H1 (cell line): Measurements from ENCODE around the gene SERAC1. TPM values are rescaled to one million over a fixed set of nuclear protein-coding genes. Genes with fewer than 3 reads are reported as not detected.

Experiments used
- BCL11A ChIP-seq, 2 experiments: IDR thresholded peaks; one replicate each; pipeline ENCODE4 v1.6.1; 2011; ENCODE audit warnings: low read depth in 2 of 2, low read length in 2 of 2, mild to moderate bottlenecking in 2 of 2
- CEBPB ChIP-seq: IDR thresholded peaks from 2 replicates; pipeline ENCODE4 v1.6.1; 2012; ENCODE audit warnings: low read depth, low read length
- FOSL1 ChIP-seq: IDR thresholded peaks from 2 replicates; pipeline ENCODE4 v1.6.1; 2011; ENCODE audit warnings: mild to moderate bottlenecking, low read depth, low read length, moderate library complexity; ENCODE audit not compliant: insufficient read depth
- HDAC2 ChIP-seq, 2 experiments: fragments of 300-600 bp in 1 of 2; sonication (generic) in 1 of 2; IDR thresholded peaks; 2 replicates each; pipeline ENCODE4 v1.6.1; 2011 to 2012; ENCODE audit warnings: low read depth in 2 of 2, low read length in 2 of 2, mild to moderate bottlenecking in 2 of 2, moderate library complexity in 2 of 2, borderline replicate concordance in 1 of 2, inconsistent platforms in 1 of 2
- RFX5 ChIP-seq: IDR thresholded peaks from 2 replicates; pipeline ENCODE4 v1.6.1; 2011; ENCODE audit warnings: low read depth, low read length, improper control_type of control experiment, borderline replicate concordance
- TAF1 ChIP-seq: IDR thresholded peaks from 2 replicates; pipeline ENCODE4 v1.6.1; 2011; ENCODE audit warnings: mild to moderate bottlenecking, low read depth, low read length
- TAF7 ChIP-seq: optimal IDR thresholded peaks from 2 replicates; pipeline ENCODE3; 2011; ENCODE audit warnings: low read depth, mild to moderate bottlenecking, inconsistent platforms, low read length, moderate library complexity, borderline replicate concordance
- polyA plus RNA-seq, 7 experiments: library from polyadenylated mRNA; depleted of rRNA in 3 of 7; stranded (reverse) in 5 of 7; unstranded in 2 of 7; fragments of >200 nt in 5 of 7; fragments of 200-250 nt in 2 of 7; gene quantifications; 1 replicate in 5 of 7; 2 replicates in 1 of 7; 4 replicates in 1 of 7; pipeline versions ENCODE4 v1.2.1 to v1.2.3, GENCODE V29; 2011 to 2013; ENCODE audit warnings: missing spikeins in 2 of 7, mixed read lengths in 2 of 7
- total RNA-seq: library from RNA; stranded (reverse); fragmentation: NEBNext Ultra II Directional; extraction: Animal tissue kit (Norgen Biotek cat#: 25700); gene quantifications from 2 replicates; pipeline ENCODE4 v1.2.1, GENCODE V29; 2021

SERAC1 gene
- total and polyA plus RNA-seq, 2 of the 8 experiments (the other 6 are each of a cell fraction or from before 2014, with no cell fraction given): 7.3 to 9.0 TPM

DNA sequence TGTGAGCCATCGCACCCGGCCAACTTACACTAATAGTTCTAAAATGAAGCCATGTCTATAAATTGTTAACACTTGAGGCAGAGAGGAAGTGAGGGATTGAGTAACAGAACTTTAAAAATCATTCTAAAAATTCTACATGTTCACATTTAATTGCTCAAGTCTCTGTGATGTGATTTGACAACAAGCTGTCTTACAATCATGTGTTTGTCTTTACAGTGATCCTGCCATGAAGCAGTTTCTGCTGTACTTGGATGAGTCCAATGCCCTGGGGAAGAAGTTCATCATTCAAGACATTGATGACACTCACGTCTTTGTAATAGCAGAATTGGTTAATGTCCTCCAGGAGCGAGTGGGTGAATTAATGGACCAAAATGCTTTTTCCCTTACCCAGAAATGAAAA lies 23.7 kb upstream of the SERAC1 start (continued):
- TF ChIP-seq TAF1 (no peak), RFX5 (no peak), FOSL1 (no peak), BCL11A (IDR thresholded peaks at IDR 0.05; ENCODE audit: low read depth in 2 of 2, low read length in 2 of 2) (no peak), HDAC2 (IDR thresholded peaks at IDR 0.05; ENCODE audit: borderline replicate concordance in 1 of 2, low read depth in 2 of 2, low read length in 2 of 2) (no peak), TAF7 (no peak), CEBPB (no peak)
- TF ChIP-seq, all 59 proteins: peak for 0
